ENCODE data around the gene KCNIP4.

- no peak for TF ChIP-seq POLR2AphosphoS5 (IDR thresholded peaks at IDR 0.05)
- TF ChIP-seq, protein P1, sequence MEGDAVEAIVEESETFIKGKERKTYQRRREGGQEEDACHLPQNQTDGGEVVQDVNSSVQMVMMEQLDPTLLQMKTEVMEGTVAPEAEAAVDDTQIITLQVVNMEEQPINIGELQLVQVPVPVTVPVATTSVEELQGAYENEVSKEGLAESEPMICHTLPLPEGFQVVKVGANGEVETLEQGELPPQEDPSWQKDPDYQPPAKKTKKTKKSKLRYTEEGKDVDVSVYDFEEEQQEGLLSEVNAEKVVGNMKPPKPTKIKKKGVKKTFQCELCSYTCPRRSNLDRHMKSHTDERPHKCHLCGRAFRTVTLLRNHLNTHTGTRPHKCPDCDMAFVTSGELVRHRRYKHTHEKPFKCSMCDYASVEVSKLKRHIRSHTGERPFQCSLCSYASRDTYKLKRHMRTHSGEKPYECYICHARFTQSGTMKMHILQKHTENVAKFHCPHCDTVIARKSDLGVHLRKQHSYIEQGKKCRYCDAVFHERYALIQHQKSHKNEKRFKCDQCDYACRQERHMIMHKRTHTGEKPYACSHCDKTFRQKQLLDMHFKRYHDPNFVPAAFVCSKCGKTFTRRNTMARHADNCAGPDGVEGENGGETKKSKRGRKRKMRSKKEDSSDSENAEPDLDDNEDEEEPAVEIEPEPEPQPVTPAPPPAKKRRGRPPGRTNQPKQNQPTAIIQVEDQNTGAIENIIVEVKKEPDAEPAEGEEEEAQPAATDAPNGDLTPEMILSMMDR (IDR thresholded peaks at IDR 0.05 in 8 of 11, conservative IDR thresholded peaks at IDR 0.05 in 3 of 11), result no peak
Observed at GRCh38 chr4:21535898-21536297, 412.7 kb downstream of the KCNIP4 start.
